GM23338 (cell line): ENCODE measurements around the gene TMEM106A. TPM values are rescaled to one million over a fixed set of nuclear protein-coding genes. Genes with fewer than 3 reads are reported as not detected.

Experiments
- NANOG ChIP-seq: IDR thresholded peaks from 2 replicates; pipeline ENCODE4 v1.6.1; 2016; ENCODE audit warnings: antibody characterized with exemption, borderline replicate concordance
- POLR2AphosphoS5 ChIP-seq: IDR thresholded peaks from 2 replicates; pipeline ENCODE4 v1.6.1; 2016; ENCODE audit warnings: antibody characterized with exemption, low read depth
- ZNF114 ChIP-seq: fragments of 250-450 bp; sonication (Bioruptor Pico); IDR thresholded peaks from 2 replicates; pipeline ENCODE4 v1.5.0; 2020; ENCODE audit warnings: mild to moderate bottlenecking, moderate library complexity
- ZNF462 ChIP-seq: fragments of 250-450 bp; sonication (Bioruptor Pico); IDR thresholded peaks from 2 replicates; pipeline ENCODE4 v1.5.0; 2020; ENCODE audit warnings: mild to moderate bottlenecking, moderate library complexity
- polyA plus RNA-seq: library from polyadenylated mRNA; unstranded; fragments of >200 nt; fragmentation: Nextera tagmentation; extraction: Ambion mirVana; gene quantifications from 2 replicates; pipeline ENCODE4 v1.2.1, GENCODE V29; 2016
- total RNA-seq: library from RNA; depleted of rRNA; stranded (reverse); fragments of >200 nt; shearing (Covaris generic); gene quantifications from 2 replicates; pipeline ENCODE4 v1.2.3, GENCODE V29; 2014
- TF ChIP-seq, protein P1 (sequence below): IDR thresholded peaks from one replicate; pipeline ENCODE4 v1.6.1; 2018; ENCODE audit warnings: antibody characterized with exemption; ENCODE audit not compliant: unreplicated experiment
- TF ChIP-seq, protein P2 (sequence below): IDR thresholded peaks from 2 replicates; pipeline ENCODE4 v1.6.1; 2016; ENCODE audit warnings: antibody characterized with exemption

TMEM106A gene
- total and polyA plus RNA-seq, 2 experiments from 2014 or later = 1.1 to 1.5 TPM

- TF ChIP-seq ZNF462 (CRISPR knock-in tag) (no peak), NANOG (no peak), ZNF114 (CRISPR knock-in tag) (no peak), POLR2AphosphoS5 (no peak)
- TF ChIP-seq, protein P1, sequence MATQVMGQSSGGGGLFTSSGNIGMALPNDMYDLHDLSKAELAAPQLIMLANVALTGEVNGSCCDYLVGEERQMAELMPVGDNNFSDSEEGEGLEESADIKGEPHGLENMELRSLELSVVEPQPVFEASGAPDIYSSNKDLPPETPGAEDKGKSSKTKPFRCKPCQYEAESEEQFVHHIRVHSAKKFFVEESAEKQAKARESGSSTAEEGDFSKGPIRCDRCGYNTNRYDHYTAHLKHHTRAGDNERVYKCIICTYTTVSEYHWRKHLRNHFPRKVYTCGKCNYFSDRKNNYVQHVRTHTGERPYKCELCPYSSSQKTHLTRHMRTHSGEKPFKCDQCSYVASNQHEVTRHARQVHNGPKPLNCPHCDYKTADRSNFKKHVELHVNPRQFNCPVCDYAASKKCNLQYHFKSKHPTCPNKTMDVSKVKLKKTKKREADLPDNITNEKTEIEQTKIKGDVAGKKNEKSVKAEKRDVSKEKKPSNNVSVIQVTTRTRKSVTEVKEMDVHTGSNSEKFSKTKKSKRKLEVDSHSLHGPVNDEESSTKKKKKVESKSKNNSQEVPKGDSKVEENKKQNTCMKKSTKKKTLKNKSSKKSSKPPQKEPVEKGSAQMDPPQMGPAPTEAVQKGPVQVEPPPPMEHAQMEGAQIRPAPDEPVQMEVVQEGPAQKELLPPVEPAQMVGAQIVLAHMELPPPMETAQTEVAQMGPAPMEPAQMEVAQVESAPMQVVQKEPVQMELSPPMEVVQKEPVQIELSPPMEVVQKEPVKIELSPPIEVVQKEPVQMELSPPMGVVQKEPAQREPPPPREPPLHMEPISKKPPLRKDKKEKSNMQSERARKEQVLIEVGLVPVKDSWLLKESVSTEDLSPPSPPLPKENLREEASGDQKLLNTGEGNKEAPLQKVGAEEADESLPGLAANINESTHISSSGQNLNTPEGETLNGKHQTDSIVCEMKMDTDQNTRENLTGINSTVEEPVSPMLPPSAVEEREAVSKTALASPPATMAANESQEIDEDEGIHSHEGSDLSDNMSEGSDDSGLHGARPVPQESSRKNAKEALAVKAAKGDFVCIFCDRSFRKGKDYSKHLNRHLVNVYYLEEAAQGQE = no peak
- TF ChIP-seq, protein P2, sequence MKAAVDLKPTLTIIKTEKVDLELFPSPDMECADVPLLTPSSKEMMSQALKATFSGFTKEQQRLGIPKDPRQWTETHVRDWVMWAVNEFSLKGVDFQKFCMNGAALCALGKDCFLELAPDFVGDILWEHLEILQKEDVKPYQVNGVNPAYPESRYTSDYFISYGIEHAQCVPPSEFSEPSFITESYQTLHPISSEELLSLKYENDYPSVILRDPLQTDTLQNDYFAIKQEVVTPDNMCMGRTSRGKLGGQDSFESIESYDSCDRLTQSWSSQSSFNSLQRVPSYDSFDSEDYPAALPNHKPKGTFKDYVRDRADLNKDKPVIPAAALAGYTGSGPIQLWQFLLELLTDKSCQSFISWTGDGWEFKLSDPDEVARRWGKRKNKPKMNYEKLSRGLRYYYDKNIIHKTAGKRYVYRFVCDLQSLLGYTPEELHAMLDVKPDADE = no peak
Observed at GRCh38 chr17:43199633-43200032, 12.0 kb upstream of the TMEM106A start (continued).
